Body of pancreas (tissue), 4 donors: ENCODE measurements around the gene ARMH2.

Experiments
- CTCF ChIP-seq, 7 experiments: fragments of 450-650 bp in 4 of 7; fragments of 200-600 bp in 3 of 7; sonication (generic) in 3 of 7; IDR thresholded peaks; one replicate each; pipeline ENCODE4 v1.5.1; 2016 to 2019; ENCODE audit warnings: antibody characterized with exemption in 7 of 7
- POLR2A ChIP-seq, 3 donors: fragments of 450-650 bp; IDR thresholded peaks; one replicate each; pipeline ENCODE4 v1.6.1; 2016; ENCODE audit warnings: antibody characterized with exemption in 3 of 3, mild to moderate bottlenecking in 2 of 3

- TF ChIP-seq POLR2A (IDR thresholded peaks at IDR 0.05) (no peak), CTCF (IDR thresholded peaks at IDR 0.05) (no peak)
Measured at GRCh38 chr6:24778878-24779277, 19.8 kb downstream of the ARMH2 start.
